Skeletal muscle cell (primary cell): ENCODE data around the gene C16orf74.

Experiments
- DNase-seq: peaks from one replicate; pipeline ENCODE4 v3.0.0-alpha.2; 2010; ENCODE audit warnings: low read depth
- H3K4me3 ChIP-seq: 2 replicates; pipeline ENCODE4 v1.5.1; 2011; ENCODE audit warnings: low read depth, mild to moderate bottlenecking, control low read depth, low read length, moderate library complexity

C16orf74 gene

DNA sequence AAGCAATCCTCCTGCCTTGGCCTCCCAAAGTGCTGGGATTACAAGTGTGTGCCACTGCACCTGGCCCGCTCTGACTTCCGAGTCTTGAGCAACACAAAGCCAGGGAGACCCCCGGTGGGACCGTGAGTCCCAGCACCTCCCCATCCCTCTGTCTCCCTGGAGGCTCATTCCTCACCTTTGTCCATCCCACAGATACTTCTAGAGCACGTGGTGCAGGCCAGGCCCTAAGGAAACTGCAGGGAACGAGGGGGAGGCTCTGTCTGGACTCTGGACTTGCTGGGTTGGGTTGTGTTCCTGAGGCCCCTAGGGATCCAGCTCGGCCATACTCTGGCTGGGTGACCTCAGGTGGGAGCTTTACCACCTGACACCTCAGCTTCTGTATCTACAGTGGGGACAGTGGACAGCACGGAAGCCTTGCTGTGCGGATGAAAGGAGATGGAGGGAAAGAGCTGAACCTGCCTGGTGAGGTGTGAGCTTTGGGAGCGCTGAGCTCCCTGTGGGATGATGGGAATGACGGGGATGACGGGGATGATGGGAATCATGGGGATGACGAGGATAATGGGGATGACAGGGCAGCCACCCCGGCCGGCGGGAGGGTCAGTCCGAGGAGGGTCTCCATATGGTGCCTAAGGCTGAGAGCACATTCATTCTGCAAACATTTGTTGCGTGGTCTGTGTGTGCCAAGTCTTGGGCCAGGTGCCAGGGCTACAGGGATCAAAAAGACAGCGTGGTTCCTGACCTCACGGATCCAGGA lies 26.6 kb downstream of the C16orf74 start:
- DNase-seq, result no peak
- no peak overlapping the region for H3K4me3 ChIP-seq

DNA sequence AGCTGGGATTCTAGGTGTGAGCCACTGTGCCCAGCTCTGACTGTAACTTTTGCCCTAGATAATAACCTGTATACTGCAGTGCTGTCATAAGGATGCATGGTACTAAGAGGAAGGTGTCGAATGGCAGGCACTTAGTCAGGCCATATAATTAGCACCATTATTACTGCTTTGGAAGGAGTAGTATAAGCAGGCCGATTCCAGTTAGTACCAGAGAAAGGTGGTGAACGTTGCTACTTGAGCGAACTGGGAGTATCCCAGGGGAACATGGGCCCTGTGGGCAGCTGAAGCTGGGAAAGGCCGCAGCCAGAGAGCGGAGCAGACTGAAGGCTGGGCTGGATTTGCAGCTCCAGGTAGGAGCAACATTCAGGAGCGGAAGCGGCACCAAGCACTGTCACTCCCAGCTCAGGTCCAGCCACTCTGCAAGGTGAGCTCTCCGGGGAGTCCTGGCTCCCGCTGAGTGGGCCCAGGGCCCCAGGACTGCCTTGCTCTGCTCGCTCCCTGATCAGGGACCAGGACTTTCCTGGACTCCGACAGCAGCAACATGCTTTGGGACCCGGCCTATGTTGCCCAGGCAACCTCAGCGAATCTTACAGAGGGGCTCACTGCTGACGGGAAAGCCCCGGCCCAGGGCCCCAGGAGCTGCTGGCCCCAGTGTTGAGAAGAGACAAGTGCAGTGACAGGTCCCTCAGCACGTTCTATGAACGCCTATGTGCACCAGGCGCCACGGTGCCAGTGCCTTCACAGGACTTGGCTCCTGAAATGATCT lies 28.6 kb downstream of the C16orf74 start:
- no peak for DNase-seq
- no peak overlapping the region for H3K4me3 ChIP-seq

DNA sequence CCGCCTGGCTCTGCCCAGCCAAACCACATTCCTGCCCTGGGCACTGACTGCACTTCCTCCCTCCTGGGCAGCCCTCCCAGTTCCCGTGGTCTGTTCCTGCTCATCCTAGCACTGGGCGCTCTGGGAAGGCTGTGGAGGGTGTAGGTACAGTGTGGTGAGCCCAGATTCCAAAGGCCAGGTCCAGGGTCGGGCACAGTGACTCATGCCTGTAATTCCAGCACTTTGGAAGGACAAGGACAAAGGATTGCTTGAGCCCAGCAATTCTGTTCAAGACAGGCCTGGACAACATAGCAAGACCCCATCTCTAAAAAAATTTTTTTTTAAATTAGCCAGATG lies 30.6 kb downstream of the C16orf74 start:
- no peak for DNase-seq
- H3K4me3 ChIP-seq, result no peak overlapping the region

DNA sequence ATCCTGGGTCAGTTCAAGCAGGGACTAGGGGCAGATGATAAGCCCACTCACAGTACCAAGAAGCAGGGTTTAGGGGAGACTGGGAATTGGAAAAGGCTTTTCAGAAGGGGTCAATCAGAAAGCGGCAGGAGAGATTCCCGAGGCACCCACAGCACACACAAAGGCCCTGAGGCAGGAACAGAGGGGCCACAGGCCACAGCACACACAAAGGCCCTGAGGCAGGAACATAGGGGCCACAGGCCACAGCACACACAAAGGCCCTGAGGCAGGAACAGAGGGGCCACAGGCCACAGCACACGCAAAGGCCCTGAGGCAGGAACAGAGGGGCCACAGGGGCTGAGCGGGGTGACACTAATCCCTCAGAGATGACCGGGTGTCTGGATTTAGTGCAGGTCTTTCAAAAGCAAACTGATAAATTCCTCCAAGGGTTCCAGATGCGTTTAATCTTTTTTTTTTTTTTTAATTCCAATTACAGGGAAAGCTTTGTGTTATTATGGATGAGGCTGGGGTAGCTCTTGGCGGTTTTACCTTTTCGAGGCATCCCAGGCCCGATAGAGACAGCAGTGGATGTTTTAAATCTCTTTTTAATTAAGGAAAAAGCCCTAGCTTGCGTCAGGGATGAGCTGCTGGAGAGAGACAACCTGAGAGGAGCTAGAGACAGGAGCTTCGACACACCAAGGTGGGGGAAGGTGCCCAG lies 31.1 kb downstream of the C16orf74 start:
- DNase-seq, result no peak
- H3K4me3 ChIP-seq, result no peak overlapping the region

DNA sequence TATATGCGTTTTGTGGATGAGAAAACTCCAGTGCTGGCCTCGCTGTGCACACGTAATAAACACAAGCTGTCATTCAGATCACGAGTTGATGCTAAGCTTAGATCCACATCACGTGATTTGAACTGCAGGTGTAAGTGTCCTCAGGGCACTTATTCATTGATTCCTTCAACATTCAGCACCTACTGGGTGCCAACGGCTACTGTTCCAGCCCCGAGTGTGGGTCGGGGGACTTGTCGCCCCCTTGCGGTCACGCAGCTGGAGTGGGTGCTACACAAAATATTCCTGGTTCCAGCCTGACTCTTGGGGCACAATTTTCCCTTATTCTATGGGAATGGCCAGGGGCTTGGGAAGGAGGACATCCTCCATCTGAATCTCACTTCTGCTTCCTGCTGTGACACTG lies 32.2 kb downstream of the C16orf74 start:
- no peak overlapping the region for H3K4me3 ChIP-seq
- no peak for DNase-seq

DNA sequence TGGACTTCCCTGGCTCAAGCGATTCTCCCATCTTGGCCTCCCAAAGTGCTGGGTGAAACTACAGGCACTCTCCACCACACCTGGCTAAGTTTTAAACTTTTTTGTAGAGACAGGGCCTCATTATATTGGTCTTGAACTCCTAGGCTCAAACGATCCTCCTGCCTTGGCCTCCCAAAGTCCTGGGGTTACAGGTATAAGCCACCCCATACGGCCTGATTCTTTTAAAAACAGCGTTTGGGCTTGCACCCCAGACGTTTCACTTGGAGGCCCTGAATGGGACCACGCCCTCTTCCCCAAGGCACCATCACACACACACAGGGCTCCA lies 32.8 kb downstream of the C16orf74 start:
- DNase-seq, result no peak
- H3K4me3 ChIP-seq, result no peak overlapping the region

DNA sequence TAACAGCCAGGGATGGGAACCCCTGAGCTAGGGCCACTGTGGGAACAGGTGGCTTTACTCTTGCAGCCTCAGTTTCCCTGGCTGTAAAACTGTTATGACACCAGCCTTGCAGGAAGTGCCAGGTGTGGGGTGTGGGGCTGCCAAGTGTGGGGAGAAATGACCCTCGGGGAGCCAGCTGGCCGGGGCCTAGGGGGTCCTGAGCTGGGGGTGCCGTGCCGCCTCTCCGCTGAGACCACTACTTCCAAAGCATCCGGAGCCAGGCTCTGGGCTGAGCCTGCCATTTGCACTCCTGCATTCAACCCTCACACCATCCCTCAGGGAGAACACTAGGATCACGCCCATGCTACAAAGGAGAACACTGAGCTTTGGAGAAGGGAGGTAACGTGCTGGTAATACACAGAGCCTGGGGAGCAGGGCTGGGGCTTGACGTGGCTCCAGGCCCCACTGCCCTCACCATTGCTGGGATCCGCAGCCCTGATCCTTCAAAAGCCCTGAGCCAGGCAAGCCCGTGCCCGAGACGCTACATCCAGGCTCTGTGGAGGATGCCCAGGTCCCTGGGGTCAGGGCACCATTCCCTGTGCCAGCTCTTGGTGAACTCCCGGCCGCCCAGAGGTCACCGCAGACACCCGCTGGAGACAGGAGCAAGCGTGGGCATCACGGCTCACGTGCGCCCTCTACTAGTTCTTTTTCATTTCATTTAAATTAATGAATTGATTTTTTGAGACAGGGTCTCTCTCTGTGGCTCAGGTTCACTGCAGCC lies 33.3 kb downstream of the C16orf74 start:
- no peak for DNase-seq
- H3K4me3 ChIP-seq, result no peak overlapping the region

DNA sequence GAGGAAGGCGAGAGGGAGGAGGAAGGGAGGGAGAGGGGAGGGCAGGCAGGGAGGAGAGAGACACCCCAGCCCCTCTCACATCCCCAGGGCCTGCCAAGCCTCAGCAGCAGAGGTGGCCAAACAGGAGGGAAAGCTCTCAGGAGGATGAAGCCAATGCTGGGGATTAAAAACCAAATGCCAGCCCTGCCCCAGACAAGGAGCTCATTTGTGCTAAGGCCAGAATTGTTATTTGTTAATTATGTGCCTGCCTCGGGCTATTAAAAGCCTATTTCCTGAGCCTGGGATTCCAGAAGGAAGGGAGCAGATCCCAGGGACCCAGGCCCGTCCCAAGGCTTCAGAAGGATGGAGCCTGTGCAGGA lies 34.2 kb downstream of the C16orf74 start:
- no peak overlapping the region for H3K4me3 ChIP-seq
- no peak for DNase-seq

DNA sequence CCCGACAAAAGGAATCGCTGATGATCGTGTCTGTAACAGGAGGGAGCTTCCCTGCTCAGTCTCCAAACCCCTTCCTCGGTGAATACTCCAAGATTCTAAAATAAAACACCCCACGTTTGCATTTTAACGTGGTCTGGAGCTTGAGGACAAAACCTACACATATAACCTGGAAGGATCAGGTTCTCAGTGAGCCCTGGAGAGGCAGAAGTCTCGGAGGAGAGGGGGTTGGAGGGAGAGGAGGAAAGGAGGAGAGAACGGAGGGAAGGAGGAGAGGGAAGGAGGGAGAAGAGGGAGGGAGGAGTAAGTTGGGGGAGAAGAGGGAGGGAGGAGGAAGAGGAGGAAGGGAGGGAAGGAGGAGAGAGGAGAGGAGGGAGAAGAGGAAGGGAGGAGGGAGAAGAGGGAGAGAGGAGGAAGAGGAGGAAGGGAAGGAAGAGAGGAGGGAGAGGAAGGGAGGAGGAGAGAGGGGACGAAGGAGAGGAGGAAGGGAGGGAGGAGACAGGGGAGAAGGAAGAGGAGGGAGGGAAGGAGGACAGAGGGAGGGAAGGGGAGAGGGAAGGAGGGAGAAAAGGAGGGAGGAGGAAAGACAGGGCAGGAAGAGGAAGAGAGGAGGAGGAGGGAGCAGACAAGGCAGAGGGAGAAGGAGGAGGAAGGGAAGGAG lies 34.7 kb downstream of the C16orf74 start:
- DNase-seq, result no peak
- peak overlapping the region; percentile 11 for H3K4me3 ChIP-seq

DNA sequence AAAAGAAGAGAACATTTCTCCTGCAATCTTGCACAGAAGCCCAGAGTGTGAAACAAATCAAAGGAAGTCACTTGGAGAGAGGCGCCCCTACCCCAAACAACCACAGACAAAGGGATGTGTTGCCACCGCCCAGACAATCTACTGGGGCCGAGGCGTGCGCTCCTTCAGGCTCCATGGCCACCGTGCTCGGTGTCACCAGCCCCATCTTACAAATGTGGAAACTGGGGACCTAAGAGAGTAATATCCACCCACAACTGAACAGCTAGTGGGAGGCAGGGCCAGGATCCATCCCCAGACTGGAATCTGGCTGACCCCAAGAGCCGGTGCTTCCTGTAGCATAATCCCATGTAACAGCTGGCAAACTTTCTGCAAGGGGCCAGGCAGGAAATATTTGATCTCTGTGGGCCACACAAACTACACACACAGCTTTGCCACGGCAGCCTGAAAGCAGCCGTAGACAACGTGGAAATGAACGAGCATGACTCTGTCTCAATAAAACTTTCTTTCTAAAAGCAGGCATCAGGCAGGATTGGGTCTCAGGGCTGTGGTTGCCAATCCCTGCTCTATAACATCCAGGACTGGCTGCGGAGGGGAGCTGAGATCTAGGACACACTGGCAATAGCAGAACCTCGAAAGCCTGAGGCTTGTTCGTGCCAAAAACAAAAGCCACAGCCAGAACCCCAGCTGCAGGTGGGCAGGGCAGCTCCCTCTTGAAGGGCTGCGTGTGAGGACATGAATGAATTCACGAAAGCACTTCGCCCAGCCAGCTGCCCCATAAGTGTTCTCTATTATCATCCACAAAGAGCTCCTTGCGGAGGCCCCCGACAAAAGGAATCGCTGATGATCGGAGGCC lies 35.5 kb downstream of the C16orf74 start:
- H3K4me3 ChIP-seq, result peak overlapping the region; percentile 11
- DNase-seq, result peak; percentile 28

DNA sequence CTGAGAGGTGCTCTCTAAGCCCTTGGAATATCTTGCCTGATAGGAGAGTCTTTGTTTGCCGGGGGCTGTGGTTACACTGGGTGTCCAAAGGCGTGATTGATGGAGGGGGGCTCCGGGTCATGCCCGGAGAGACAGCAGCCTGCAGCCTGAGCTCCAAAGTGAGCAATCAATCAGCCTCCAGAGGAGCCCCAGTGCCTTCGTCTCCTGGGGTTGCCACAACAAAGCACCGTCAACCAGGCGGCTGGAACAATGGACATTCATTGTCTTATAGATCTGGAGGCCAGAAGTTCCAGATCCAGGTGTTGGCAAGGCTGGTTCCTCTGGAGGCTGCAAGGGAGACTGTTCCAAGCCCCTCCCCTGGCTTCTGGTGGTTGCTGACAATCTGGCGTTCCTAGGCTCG lies 38.1 kb downstream of the C16orf74 start:
- no peak for DNase-seq
- H3K4me3 ChIP-seq, result no peak overlapping the region

DNA sequence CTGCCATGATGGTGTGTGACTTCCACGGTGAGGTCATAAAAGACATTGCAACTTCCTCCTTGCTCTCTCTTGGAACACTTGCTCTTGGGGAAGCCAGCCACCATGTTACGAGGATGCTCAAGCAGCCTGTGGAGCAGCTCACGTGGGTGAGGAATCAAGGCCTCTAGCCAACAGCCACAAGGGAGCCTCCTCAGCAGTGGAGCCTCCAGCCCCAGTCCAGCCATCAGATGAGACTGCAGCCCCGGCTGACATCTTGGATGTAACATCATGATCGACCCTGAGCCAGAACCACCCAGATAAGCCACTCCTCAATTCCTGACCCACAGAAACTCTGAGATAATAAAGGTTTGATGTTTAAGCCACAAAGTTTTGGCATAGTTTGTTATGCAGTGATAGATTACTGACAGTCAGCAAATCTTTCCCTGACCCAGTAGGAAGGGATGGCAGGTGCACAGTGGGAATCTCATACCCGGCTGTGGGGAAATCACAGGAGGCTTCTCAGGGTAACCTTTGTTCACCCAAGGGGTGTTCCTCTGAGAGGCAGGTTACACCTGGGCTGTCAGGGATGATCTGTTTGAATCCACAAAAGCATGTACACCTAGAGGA lies 38.8 kb downstream of the C16orf74 start:
- no peak for DNase-seq
- H3K4me3 ChIP-seq, result no peak overlapping the region

DNA sequence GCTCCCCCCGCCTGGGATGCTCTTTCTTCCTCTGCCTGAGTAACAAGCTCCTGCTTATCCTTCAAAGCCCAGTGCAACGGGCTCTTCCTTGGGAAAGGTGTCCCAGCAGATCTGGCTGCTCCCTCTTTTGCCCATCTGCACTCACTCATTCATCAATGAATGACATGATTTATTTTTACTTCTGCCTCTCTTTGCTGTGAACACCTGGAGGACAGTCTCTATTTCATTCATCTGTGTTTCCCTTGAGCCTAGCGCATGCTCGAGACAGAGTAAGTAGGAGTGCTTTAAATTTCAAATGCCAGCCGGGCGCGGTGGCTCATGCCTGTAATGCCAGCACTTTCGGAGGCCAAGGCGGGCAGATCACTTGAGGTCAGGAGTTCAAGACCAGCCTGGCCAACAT lies 40.2 kb downstream of the C16orf74 start:
- no peak overlapping the region for H3K4me3 ChIP-seq
- no peak for DNase-seq

DNA sequence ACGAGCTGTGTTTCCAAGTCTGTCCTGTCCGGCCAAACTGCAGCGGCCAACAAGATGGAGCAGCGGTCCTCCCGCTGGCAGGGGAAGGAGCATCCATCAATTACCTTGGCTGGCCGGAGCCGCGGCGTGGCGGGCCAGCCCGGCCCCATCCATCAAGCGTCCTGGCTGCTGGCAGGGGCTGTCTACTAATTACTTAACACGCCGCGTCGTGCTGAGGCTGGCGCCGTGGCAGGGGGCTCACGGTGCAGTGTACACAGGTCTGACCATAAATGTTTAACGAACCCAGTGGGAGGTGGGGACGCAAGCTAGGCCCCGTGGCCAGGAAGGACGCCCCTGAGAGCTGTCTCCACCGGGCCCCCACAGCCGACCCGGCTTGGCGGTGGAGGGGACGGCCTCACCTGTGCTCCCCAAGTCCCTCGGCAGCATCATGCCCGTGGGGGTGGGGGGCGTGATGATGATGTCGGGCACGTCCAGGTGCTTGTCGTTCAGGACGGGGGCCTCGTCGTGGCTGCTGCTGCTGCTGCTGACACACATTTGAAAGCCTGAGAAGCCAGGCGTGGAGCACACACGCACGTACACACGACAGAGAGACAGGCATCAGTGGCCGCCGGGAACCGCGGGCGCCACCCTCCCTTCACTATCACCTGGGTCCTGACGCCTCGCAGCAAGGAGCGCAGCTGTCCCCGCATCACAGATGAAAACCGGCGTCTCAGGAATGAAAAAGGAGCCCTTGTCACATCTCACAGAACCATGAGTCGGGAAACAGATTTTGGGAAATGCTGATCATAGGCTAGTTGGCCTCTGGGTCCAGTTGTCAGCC lies 40.9 kb downstream of the C16orf74 start:
- DNase-seq, result no peak
- H3K4me3 ChIP-seq, result no peak overlapping the region

DNA sequence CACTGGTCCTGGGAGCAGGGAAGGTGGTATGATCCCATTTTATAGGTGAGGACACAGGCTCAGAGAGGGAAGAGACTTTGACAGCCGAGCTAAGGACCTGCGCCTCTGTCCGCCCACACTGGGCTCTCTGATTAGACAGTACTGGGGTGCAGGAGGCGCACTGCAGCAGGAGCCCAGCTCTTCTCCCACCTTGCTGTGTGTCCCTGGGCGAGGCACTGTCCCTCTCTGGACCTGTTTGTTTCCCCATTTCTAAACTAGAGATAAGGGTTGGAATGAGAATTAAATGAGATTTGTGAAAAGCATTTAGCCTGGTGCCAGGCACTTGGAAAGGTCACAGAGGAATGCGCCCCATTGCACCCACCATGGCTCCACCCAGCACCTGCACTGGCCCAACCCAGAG lies 42.6 kb downstream of the C16orf74 start:
- DNase-seq, result no peak
- H3K4me3 ChIP-seq, result no peak overlapping the region

DNA sequence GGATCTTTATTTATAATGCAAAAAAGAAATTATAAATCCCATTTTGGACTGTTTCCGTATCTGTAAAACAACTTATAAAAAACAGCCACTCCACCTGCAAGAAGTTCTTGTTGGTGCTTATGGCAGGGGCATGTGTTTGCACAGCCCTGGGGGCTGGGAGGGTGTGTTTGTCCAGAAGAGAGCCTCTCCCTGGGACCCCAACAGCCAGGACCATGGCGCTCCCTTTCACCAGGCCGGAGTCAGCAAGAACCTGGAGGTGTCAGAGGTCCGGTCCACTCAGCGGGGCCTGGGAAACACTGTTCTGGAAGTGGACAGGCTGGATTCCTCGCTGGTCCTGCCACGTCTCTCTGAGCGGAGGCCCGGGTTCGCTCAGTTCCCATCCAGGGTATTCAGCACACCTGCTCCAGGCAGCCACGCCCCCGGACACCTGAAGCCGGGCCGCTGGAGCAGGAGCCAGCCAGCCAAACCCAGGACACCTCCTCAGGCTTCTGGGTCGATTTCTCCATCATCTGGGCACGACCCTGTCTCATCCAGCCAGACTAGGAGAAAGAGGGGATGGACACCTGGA lies 43.3 kb downstream of the C16orf74 start:
- DNase-seq, result no peak
- H3K4me3 ChIP-seq, result no peak overlapping the region

DNA sequence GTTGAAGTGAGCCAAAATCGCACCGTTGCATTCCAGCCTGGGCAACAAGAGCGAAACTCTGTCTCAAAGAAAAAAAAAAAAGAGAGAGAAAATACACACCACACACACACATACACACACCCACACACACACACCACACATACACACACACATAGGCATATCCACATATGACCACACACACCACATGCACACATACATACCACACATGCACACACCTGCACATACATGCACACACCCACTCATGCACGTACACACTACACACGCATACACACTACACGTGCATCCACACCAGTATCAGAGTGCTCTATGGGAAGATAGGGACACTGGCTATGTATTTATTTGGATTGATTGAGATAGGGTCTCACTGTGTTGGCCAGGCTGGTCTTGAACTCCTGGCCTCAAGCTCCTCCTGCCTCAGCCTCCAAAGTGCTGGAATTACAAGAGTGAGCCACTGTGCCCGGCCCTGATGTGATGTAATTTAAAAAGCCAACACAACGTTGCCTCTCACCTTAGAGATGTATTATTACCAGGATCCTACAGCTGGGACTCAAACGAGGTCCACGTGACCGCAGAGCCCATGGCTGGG lies 44.4 kb downstream of the C16orf74 start:
- no peak overlapping the region for H3K4me3 ChIP-seq
- DNase-seq, result no peak
